Neural cell (in vitro differentiated cells): ENCODE data around the gene PAFAH2. TPM values are rescaled to one million over a fixed set of nuclear protein-coding genes. Genes with fewer than 3 reads are reported as not detected.

Source experiments
- H2AFZ ChIP-seq: fragments of 200-600, 300-800 bp; sonication (generic), shearing (Covaris generic); 2 replicates; pipeline ENCODE4 v1.6.0; 2014; ENCODE audit warnings: low read depth, mild to moderate bottlenecking, antibody characterized with exemption, low read length, moderate library complexity
- H3F3A ChIP-seq: fragments of 200-600 bp; shearing (Covaris generic); 2 replicates; pipeline ENCODE4 v1.6.1; 2016; ENCODE audit warnings: mild to moderate bottlenecking, moderate library complexity, mixed read lengths, antibody characterized with exemption, low read length; ENCODE audit not compliant: insufficient read depth, poor library complexity, severe bottlenecking
- H3K27ac ChIP-seq: fragments of 200-600, 300-800 bp; sonication (generic), shearing (Covaris generic); 2 replicates; pipeline ENCODE4 v1.5.1; 2014; ENCODE audit warnings: mild to moderate bottlenecking, low read length, moderate library complexity
- H3K27me3 ChIP-seq: fragments of 300-800, 200-600 bp; sonication (generic), shearing (Covaris generic); 2 replicates; pipeline ENCODE4 v1.6.0; 2014; ENCODE audit warnings: mild to moderate bottlenecking, low read depth, low read length, moderate library complexity; ENCODE audit not compliant: insufficient read depth
- H3K36me3 ChIP-seq: fragments of 300-800, 200-600 bp; sonication (generic), shearing (Covaris generic); 2 replicates; pipeline ENCODE4 v1.5.1; 2014; ENCODE audit warnings: mild to moderate bottlenecking, antibody characterized with exemption, low read length, moderate library complexity; ENCODE audit not compliant: insufficient read depth
- H3K4me2 ChIP-seq: fragments of 300-800, 200-600 bp; sonication (generic), shearing (Covaris generic); 2 replicates; pipeline ENCODE4 v1.6.0; 2014; ENCODE audit warnings: mild to moderate bottlenecking, low read length
- H3K4me3 ChIP-seq: fragments of 300-800, 200-600 bp; sonication (generic), shearing (Covaris generic); 2 replicates; pipeline ENCODE4 v1.5.1; 2014; ENCODE audit warnings: mild to moderate bottlenecking, low read length, moderate library complexity
- H3K79me2 ChIP-seq: fragments of 200-600 bp; shearing (Covaris generic); replicated peaks from 2 replicates; pipeline ENCODE4 v1.6.0; 2014; ENCODE audit warnings: mild to moderate bottlenecking, low read length, moderate library complexity; ENCODE audit not compliant: insufficient read depth
- H3K9ac ChIP-seq: fragments of 300-800, 200-600 bp; sonication (generic), shearing (Covaris generic); 2 replicates; pipeline ENCODE4 v1.6.1; 2016; ENCODE audit warnings: mild to moderate bottlenecking, low read length, mixed read lengths
- H3K9me2 ChIP-seq: fragments of 200-600 bp; shearing (Covaris generic); 2 replicates; pipeline ENCODE4 v1.6.1; 2016; ENCODE audit warnings: mild to moderate bottlenecking, low read length, mixed read lengths; ENCODE audit not compliant: insufficient read depth
- H3K9me3 ChIP-seq: fragments of 200-600, 300-800 bp; sonication (generic), shearing (Covaris generic); 2 replicates; pipeline ENCODE4 v1.6.1; 2016; ENCODE audit warnings: mild to moderate bottlenecking, mixed run types, low read length, moderate library complexity, mixed read lengths
- H4K20me1 ChIP-seq: fragments of 200-600 bp; shearing (Covaris generic); 2 replicates; pipeline ENCODE4 v1.6.1; 2016; ENCODE audit warnings: mild to moderate bottlenecking, mixed run types; ENCODE audit not compliant: insufficient read depth
- CTCF ChIP-seq: fragments of 450-650 bp; IDR thresholded peaks from 2 replicates; pipeline ENCODE4 v1.5.1; 2014; ENCODE audit warnings: antibody characterized with exemption, mild to moderate bottlenecking, moderate library complexity; ENCODE audit not compliant: poor library complexity, severe bottlenecking
- EP300 ChIP-seq: fragments of 450-650 bp; conservative IDR thresholded peaks from 2 replicates; pipeline ENCODE4 v1.6.1; 2014; ENCODE audit warnings: antibody characterized with exemption, mild to moderate bottlenecking, moderate library complexity; ENCODE audit not compliant: poor library complexity, severe bottlenecking
- EZH2 ChIP-seq: fragments of 200-600, 300-800 bp; shearing (Covaris generic), sonication (generic); IDR thresholded peaks from 2 replicates; pipeline ENCODE4 v1.6.1; 2014; ENCODE audit warnings: antibody characterized with exemption, low read length, borderline replicate concordance, mild to moderate bottlenecking; ENCODE audit not compliant: insufficient read depth, poor library complexity, severe bottlenecking
- MXI1 ChIP-seq: fragments of 450-650 bp; conservative IDR thresholded peaks from 2 replicates; pipeline ENCODE4 v1.6.1; 2014; ENCODE audit warnings: antibody characterized with exemption, mild to moderate bottlenecking; ENCODE audit not compliant: poor library complexity, severe bottlenecking
- POLR2AphosphoS5 ChIP-seq: IDR thresholded peaks from 2 replicates; pipeline ENCODE4 v1.6.1; 2012
- RAD21 ChIP-seq: fragments of 450-650 bp; conservative IDR thresholded peaks from 2 replicates; pipeline ENCODE4 v1.6.1; 2014; ENCODE audit warnings: antibody characterized with exemption, mild to moderate bottlenecking, moderate library complexity
- SMC3 ChIP-seq: fragments of 450-650 bp; conservative IDR thresholded peaks from 2 replicates; pipeline ENCODE4 v1.6.1; 2014; ENCODE audit warnings: antibody characterized with exemption, mild to moderate bottlenecking, moderate library complexity; ENCODE audit not compliant: poor library complexity
- TAF1 ChIP-seq: IDR thresholded peaks from 2 replicates; pipeline ENCODE4 v1.6.1; 2012; ENCODE audit warnings: low read depth
- polyA plus RNA-seq: library from polyadenylated mRNA; depleted of rRNA; stranded (reverse); fragments of >200 nt; gene quantifications from 2 replicates; pipeline ENCODE4 v1.2.3, GENCODE V29; 2014
- TF ChIP-seq, protein P1 (sequence below): IDR thresholded peaks from 2 replicates; pipeline ENCODE4 v1.6.1; 2012; ENCODE audit warnings: borderline replicate concordance

PAFAH2 gene
- polyA plus RNA-seq, 1 donor from 2014 or later, result 7.9 TPM

DNA sequence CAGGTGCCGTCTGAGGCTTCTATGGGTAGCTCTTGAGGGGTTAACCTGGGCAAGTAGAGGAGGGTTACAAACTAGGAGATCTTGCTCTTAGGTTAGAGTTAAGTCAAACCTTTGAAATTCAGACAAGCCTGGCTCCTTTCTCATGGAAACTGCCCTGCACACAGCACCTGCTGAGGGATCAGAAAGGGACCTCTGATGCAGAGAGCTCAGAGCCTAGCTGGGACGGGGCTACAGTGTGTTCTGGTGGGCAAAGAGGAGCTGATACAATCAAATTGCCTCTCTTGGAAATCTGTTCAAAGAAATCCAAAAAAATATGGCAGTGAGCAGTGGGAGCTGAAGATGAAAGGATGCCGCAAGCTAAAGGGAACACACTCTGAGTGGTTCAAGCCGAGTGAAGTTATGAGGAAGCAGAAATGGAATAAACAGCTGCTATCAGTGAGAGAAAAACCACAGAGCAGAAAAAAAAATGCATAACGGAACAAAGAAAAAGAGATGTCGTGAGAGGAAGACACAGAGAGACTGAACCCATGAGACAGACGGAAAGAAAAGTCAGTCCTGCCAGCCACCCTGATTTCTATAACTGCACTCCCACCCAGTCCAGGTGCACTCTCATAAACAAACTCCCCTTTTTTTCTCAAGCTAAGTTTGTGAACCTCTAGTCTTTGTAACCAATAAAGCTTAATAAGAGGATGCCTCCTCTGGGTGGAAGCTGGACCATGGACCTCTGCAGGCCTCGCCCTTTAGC lies 26.6 kb downstream of the PAFAH2 start:
- Histone ChIP-seq H4K20me1 (no peaks in the 10 kb centered on the region), H3K36me3 (no peaks in the 10 kb centered on the region), H3K27me3 (no peaks in the 10 kb centered on the region), H3K4me2 (no peak overlapping the region), H2AFZ (no peak overlapping the region), H3K4me3 (no peak overlapping the region), H3K9me2 (no peaks in the 10 kb centered on the region), H3K79me2 (no peaks in the 10 kb centered on the region), H3K27ac (no peak overlapping the region), H3K9ac (no peak overlapping the region), H3F3A (no peaks in the 10 kb centered on the region), H3K9me3 (no peaks in the 10 kb centered on the region)
- TF ChIP-seq, protein P1, sequence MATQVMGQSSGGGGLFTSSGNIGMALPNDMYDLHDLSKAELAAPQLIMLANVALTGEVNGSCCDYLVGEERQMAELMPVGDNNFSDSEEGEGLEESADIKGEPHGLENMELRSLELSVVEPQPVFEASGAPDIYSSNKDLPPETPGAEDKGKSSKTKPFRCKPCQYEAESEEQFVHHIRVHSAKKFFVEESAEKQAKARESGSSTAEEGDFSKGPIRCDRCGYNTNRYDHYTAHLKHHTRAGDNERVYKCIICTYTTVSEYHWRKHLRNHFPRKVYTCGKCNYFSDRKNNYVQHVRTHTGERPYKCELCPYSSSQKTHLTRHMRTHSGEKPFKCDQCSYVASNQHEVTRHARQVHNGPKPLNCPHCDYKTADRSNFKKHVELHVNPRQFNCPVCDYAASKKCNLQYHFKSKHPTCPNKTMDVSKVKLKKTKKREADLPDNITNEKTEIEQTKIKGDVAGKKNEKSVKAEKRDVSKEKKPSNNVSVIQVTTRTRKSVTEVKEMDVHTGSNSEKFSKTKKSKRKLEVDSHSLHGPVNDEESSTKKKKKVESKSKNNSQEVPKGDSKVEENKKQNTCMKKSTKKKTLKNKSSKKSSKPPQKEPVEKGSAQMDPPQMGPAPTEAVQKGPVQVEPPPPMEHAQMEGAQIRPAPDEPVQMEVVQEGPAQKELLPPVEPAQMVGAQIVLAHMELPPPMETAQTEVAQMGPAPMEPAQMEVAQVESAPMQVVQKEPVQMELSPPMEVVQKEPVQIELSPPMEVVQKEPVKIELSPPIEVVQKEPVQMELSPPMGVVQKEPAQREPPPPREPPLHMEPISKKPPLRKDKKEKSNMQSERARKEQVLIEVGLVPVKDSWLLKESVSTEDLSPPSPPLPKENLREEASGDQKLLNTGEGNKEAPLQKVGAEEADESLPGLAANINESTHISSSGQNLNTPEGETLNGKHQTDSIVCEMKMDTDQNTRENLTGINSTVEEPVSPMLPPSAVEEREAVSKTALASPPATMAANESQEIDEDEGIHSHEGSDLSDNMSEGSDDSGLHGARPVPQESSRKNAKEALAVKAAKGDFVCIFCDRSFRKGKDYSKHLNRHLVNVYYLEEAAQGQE, result no peak
- TF ChIP-seq TAF1 (no peak), EP300 (no peak), CTCF (no peak), EZH2 (no peak), RAD21 (no peak), MXI1 (no peak), SMC3 (no peak), POLR2AphosphoS5 (no peak)

DNA sequence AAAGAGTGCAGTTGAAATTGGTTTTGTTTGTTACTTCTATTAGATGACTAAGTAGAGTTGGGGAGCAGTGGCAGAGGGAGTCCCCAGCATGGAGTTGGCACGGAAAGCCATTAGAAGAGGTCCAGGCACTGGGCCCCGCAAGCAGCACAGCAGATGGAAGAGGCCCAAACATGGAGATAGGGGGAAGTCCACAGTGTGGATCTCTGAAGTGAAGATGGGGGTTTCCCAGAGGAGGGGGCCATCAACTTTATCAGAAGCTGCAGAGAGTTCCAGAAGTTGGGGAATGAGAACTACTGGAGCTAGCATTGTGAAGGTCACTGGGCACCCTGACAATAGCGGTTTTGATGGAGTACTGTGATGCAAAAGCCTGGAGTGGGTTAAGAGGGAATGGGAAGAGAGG lies 30.6 kb downstream of the PAFAH2 start:
- H3K79me2 ChIP-seq, result no peaks in the 10 kb centered on the region
- TF ChIP-seq, protein P1, result no peak
- TF ChIP-seq POLR2AphosphoS5 (no peak), EP300 (no peak), MXI1 (no peak), CTCF (no peak), EZH2 (no peak)
- H3K36me3 ChIP-seq, result no peaks in the 10 kb centered on the region
- no peak overlapping the region for H3K9ac ChIP-seq
- no peak overlapping the region for H3K27ac ChIP-seq
- H3K4me3 ChIP-seq, result no peak overlapping the region
- no peak overlapping the region for H2AFZ ChIP-seq
- H3K9me3 ChIP-seq, result no peaks in the 10 kb centered on the region
- no peaks in the 10 kb centered on the region for H3K27me3 ChIP-seq
- no peaks in the 10 kb centered on the region for H3K9me2 ChIP-seq
- no peak overlapping the region for H3K4me2 ChIP-seq
- H4K20me1 ChIP-seq, result no peaks in the 10 kb centered on the region
- no peaks in the 10 kb centered on the region for H3F3A ChIP-seq
